GM12878 (cell line): ENCODE results near the gene MBOAT2. TPM values are rescaled to one million over a fixed set of nuclear protein-coding genes. Genes with fewer than 3 reads are reported as not detected.

Experiments used
- ATAC-seq: fragments of 200-7000 bp; cut with Tn5 transposase; 3 replicates; pipeline ENCODE4 v1.9.1; 2020; ENCODE audit warnings: mild to moderate bottlenecking, moderate library complexity
- BruUV-seq: library from RNA; stranded (reverse); fragments of 400-500 nt; replicated peaks from 2 replicates; lab custom pipeline; 2021; lab: Mats Ljungman, UMichigan
- CTCF ChIA-PET: fragments of 300-600 bp; sonication (Branson Sonifier 250); formaldehyde crosslinking; extraction: SDS; loops from one replicate; lab custom pipeline; 2021; ENCODE audit warnings: inconsistent platforms; lab: Yijun Ruan, JAX
- POLR2A ChIA-PET: fragments of 350-600 bp; formaldehyde crosslinking; extraction: SDS; loops from one replicate; lab custom pipeline; 2021; ENCODE audit warnings: inconsistent platforms; lab: Charles Lee
- RAD21 ChIA-PET: fragments of 300-600 bp; sonication (Branson Sonifier 250); formaldehyde crosslinking; loops from one replicate; lab custom pipeline; 2023; ENCODE audit warnings: antibody characterized with exemption; ENCODE audit not compliant: unreplicated experiment; lab: Charles Lee
- SMC1A ChIA-PET: fragments of 300-600 bp; sonication (Branson Sonifier 250); formaldehyde crosslinking; loops from one replicate; lab custom pipeline; 2023; ENCODE audit not compliant: unreplicated experiment, uncharacterized antibody; lab: Charles Lee
- DNase-seq: peaks from one replicate; pipeline ENCODE4 v3.0.0-alpha.2; 2011; ENCODE audit warnings: low read depth, low spot score
- FAIRE-seq: peaks from 3 replicates; lab custom pipeline; 2011; peaks lifted over from hg19 to GRCh38; lab: Jason Lieb, UNC
- H2AFZ ChIP-seq: 2 replicates; pipeline ENCODE4 v1.6.0; 2011; ENCODE audit warnings: low read depth, low read length, control low read depth; ENCODE audit not compliant: control insufficient read depth
- H3K27ac ChIP-seq: 2 replicates; pipeline ENCODE4 v1.5.1; 2011; ENCODE audit warnings: control low read depth; ENCODE audit not compliant: control insufficient read depth, insufficient read depth
- H3K27me3 ChIP-seq, 2 experiments: replicated peaks in 1 of 2; 2 replicates each; pipeline versions ENCODE4 v1.6.0 to v1.6.1; 2011; ENCODE audit warnings: low read length in 1 of 2; ENCODE audit not compliant: control insufficient read depth in 2 of 2, insufficient read depth in 2 of 2
- H3K36me3 ChIP-seq, 2 experiments: 2 replicates each; pipeline ENCODE4 v1.5.1; 2011; ENCODE audit warnings: low read length in 1 of 2; ENCODE audit not compliant: control insufficient read depth in 2 of 2, insufficient read depth in 2 of 2
- H3K4me1 ChIP-seq: 2 replicates; pipeline ENCODE4 v1.6.1; 2011; ENCODE audit warnings: mild to moderate bottlenecking, low read length, moderate library complexity, mixed read lengths; ENCODE audit not compliant: control insufficient read depth, insufficient read depth
- H3K4me2 ChIP-seq: 2 replicates; pipeline ENCODE4 v1.6.0; 2011; ENCODE audit warnings: control low read depth; ENCODE audit not compliant: control insufficient read depth, insufficient read depth
- H3K4me3 ChIP-seq: fragments of 200-600 bp; sonication (generic); 2 replicates; pipeline ENCODE4 v1.5.1; 2016
- H3K79me2 ChIP-seq: 2 replicates; pipeline ENCODE4 v1.6.0; 2011; ENCODE audit warnings: low read length; ENCODE audit not compliant: control insufficient read depth, insufficient read depth
- H3K9ac ChIP-seq: 2 replicates; pipeline ENCODE4 v1.8.0; 2011; ENCODE audit warnings: low read length, control low read depth, mixed read lengths; ENCODE audit not compliant: control insufficient read depth, insufficient read depth
- H3K9me3 ChIP-seq: replicated peaks from 3 replicates; pipeline ENCODE4 v1.5.1; 2011; ENCODE audit warnings: mild to moderate bottlenecking, low read length; ENCODE audit not compliant: control insufficient read depth, insufficient read depth
- H4K20me1 ChIP-seq: 2 replicates; pipeline ENCODE4 v1.6.0; 2011; ENCODE audit not compliant: control insufficient read depth, insufficient read depth
- EGR1 ChIP-seq, 2 experiments: IDR thresholded peaks; 1 replicate in 1 of 2; 2 replicates in 1 of 2; pipeline ENCODE4 v1.6.1; 2011 to 2012; ENCODE audit warnings: low read depth in 2 of 2, low read length in 2 of 2, borderline replicate concordance in 1 of 2, mild to moderate bottlenecking in 1 of 2, moderate library complexity in 1 of 2
- SUPT20H ChIP-seq: IDR thresholded peaks from 2 replicates; pipeline ENCODE4 v1.6.1; 2011; ENCODE audit warnings: low read depth, mild to moderate bottlenecking, low read length, moderate library complexity, borderline replicate concordance; ENCODE audit not compliant: control insufficient read depth
- ZBED1 ChIP-seq: IDR thresholded peaks from 2 replicates; pipeline ENCODE4 v1.6.1; 2016; ENCODE audit warnings: borderline replicate concordance
- WGBS: methylation state at CpG from one replicate; pipeline ENCODE4 v1.1.6; 2016; ENCODE audit warnings: low lambda C conversion rate; ENCODE audit not compliant: insufficient replicate concordance, insufficient coverage; ENCODE audit errors: missing lambda C conversion rate; 5-methylcytosine and 5-hydroxymethylcytosine counted together
- in situ Hi-C: fragments of 300-500 bp; cut with MboI; formaldehyde crosslinking; loops from 9 replicates; pipeline ENCODE4 v1.14.3; 2018; ENCODE audit warnings: mixed read lengths
- intact Hi-C: fragments of 100-400 bp; cut with micrococcal nuclease; formaldehyde crosslinking; loops from one replicate; pipeline ENCODE4 v1.14.2; 2022; ENCODE audit not compliant: unreplicated experiment
- polyA plus RNA-seq, 11 experiments: library from polyadenylated mRNA; depleted of rRNA in 4 of 11; unstranded in 6 of 11; stranded (reverse) in 5 of 11; fragments of >200 nt; fragmentation: Nextera tagmentation in 4 of 11; fragmentation: Illumina TruSeq in 1 of 11; extraction: Ambion mirVana in 4 of 11; extraction: Trizol in 1 of 11; gene quantifications; 1 replicate in 1 of 11; 2 replicates in 10 of 11; pipeline versions ENCODE4 v1.2.1 to v1.2.3, GENCODE V29; 2011 to 2016; ENCODE audit warnings: inconsistent platforms in 2 of 11, missing spikeins in 2 of 11, low read depth in 1 of 11
- total RNA-seq, 4 experiments: library from RNA; depleted of rRNA in 3 of 4; stranded (reverse); fragments of >200 nt in 3 of 4; fragmentation: Illumina TruSeq in 1 of 4; extraction: Trizol in 1 of 4; gene quantifications; 2 replicates each; pipeline versions ENCODE4 v1.2.1 to v1.2.3, GENCODE V29; 2013 to 2021
- TF ChIP-seq, protein P1 (sequence below): fragments of 450-650 bp; IDR thresholded peaks from 2 replicates; pipeline ENCODE4 v1.6.1; 2014; ENCODE audit warnings: mild to moderate bottlenecking

MBOAT2 gene
- total and polyA plus RNA-seq, 10 of the 15 experiments (the other 5 are each of a cell fraction or from before 2014, with no cell fraction given), result 0.08 to 40.6 (median 1.8) TPM

DNA sequence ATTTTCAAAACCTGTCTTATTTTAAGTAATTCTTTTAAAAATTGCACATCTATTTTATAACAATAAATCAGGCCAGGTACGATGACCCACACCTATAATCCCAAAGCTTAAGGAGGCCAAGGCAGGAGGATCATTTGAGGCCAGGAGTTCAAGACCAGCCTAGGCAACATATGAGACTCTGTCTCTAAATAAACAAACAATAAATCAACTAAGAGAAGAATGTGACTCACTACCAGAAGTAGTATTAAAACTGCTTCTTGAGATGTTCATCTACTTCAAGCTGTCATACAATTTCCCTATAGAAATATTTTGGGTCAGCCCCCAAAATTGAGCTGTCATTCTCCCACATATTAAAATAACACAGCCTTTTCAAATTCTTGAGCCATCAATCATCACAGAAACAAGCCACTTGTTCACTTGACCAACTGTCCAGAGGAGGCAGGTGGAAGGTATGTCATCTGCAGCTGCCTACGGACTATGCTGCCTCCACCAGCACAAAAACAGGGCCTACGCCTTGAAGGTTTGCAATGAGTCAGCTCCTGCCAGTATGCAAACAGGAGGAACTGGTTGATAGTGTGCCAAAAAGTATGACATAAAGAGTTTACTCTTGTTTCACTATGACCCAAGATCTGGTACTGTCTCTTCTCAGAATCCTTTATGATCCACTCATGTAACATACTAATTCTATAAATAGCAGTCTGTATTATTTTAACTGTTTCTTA is 199.7 kb downstream of the MBOAT2 start (continued):
- peak; percentile 92; the same call in 1 of the 2 replicates for TF ChIP-seq ZBED1

DNA sequence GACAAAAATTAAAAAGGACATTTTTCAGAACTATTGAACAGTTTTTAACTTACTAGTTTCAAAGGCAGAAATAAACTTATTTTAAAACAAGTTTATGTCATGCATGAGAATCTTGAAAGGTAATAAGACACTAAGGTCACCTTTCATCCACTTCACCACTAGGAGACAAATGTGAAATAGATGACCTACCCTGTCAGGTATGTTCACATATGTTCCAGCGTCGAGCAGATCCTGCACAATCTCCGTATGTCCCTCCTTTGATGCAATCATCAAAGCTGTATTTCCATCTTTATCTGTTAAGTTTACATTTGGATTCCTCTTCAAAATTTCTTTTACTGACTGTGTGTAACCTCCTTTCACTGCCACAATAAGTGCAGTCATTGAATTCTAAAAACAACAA is 200.7 kb downstream of the MBOAT2 start:
- Histone ChIP-seq H3K9ac (no peak overlapping the region), H3K27ac (no peak overlapping the region)
- TF ChIP-seq, protein P1, sequence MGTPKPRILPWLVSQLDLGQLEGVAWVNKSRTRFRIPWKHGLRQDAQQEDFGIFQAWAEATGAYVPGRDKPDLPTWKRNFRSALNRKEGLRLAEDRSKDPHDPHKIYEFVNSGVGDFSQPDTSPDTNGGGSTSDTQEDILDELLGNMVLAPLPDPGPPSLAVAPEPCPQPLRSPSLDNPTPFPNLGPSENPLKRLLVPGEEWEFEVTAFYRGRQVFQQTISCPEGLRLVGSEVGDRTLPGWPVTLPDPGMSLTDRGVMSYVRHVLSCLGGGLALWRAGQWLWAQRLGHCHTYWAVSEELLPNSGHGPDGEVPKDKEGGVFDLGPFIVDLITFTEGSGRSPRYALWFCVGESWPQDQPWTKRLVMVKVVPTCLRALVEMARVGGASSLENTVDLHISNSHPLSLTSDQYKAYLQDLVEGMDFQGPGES, result no peak
- no peak for TF ChIP-seq EGR1 (IDR thresholded peaks at IDR 0.05; ENCODE audit: borderline replicate concordance in 1 of 2, low read depth in 2 of 2, low read length in 2 of 2)
- TF ChIP-seq SUPT20H, result no peak
- TF ChIP-seq, all 136 proteins: peak for 0
- H3K36me3 ChIP-seq, result peaks cover 8 to 17% of the 10 kb centered on the region in 2 experiments; a peak in 3 of 4 replicates
- ChIA-PET RAD21 (interaction anchor here (1.3 to 1.8 kb wide), 2 partner anchors 9 to 13 kb away, joined by 4 to 6 read pairs; no protein-coding TSS in a partner anchor), SMC1A (interaction anchor here (0.8 to 1.8 kb wide), 7 partner anchors 10 to 1699 kb away, joined by 3 to 8 read pairs (median 3); no protein-coding TSS in a partner anchor), CTCF (interaction anchor here (0.9 to 2.6 kb wide), 4 partner anchors 9 to 311 kb away, joined by 3 to 10 read pairs (median 3); no protein-coding TSS in a partner anchor), POLR2A (interaction anchor here (1.2 kb wide), 1 partner anchor 18 kb away, joined by 4 read pairs; no protein-coding TSS in a partner anchor)
- DNase-seq, result no peak
- H3K9me3 ChIP-seq, result peaks cover 5% of the 10 kb centered on the region; the same call in 2 of the 3 replicates
- no peak overlapping the region for H3K4me3 ChIP-seq
- no peaks in the 10 kb centered on the region for H3K27me3 ChIP-seq
- FAIRE-seq, result no peak
- no peaks in the 10 kb centered on the region for H3K79me2 ChIP-seq
- no peak for ATAC-seq
- H3K4me1 ChIP-seq, result peaks cover 5% of the 10 kb centered on the region; the same call in 1 of the 2 replicates
- in situ Hi-C loops, result no loop called here
- intact Hi-C loops, result no loop called here
- H3K4me2 ChIP-seq, result no peak overlapping the region
- H4K20me1 ChIP-seq, result no peaks in the 10 kb centered on the region; the same call in 1 of the 2 replicates
- WGBS, result 99% methylated on average over 3 of the region's 3 CpGs
- no peak overlapping the region for H2AFZ ChIP-seq
- BruUV-seq, result no TSS peak

Other genes starting within 250 kb of the MBOAT2 start
- gene KIDINS220, start 166.1 kb downstream of the MBOAT2 start, total RNA-seq (2014; rRNA removed), result 23.3 and 23.5 TPM in 2 replicates
- 21.5 and 22.1 TPM in 2 replicates for gene KIDINS220, start 166.1 kb downstream of the MBOAT2 start, total RNA-seq (2014; rRNA removed; fragmentation: Illumina TruSeq; extraction: Trizol)
- 16.6 and 18.0 TPM in 2 replicates for gene KIDINS220, start 166.1 kb downstream of the MBOAT2 start, total RNA-seq (2021)
- gene KIDINS220, start 166.1 kb downstream of the MBOAT2 start, polyA plus RNA-seq (2011; rRNA removed), result 31.2 and 43.0 TPM in 2 replicates
- gene KIDINS220, start 166.1 kb downstream of the MBOAT2 start, polyA plus RNA-seq (2014; fragmentation: Illumina TruSeq; extraction: Trizol), result 17.1 and 19.7 TPM in 2 replicates
- gene KIDINS220, start 166.1 kb downstream of the MBOAT2 start, polyA plus RNA-seq (2014; fragmentation: Nextera tagmentation; extraction: Ambion mirVana), result 1 to 10 TPM; 6.0 to 8.0 TPM
- gene KIDINS220, start 166.1 kb downstream of the MBOAT2 start, polyA plus RNA-seq (2014; rRNA removed), result 11.9 and 15.4 TPM in 2 replicates
- gene KIDINS220, start 166.1 kb downstream of the MBOAT2 start, polyA plus RNA-seq (2016; fragmentation: Nextera tagmentation; extraction: Ambion mirVana), result 10 to 100 TPM; 10.9 to 15.4 TPM
- 0.06 and 0.16 TPM in 2 replicates for gene ASAP2, start 203.1 kb upstream of the MBOAT2 start, total RNA-seq (2014; rRNA removed)
- 0.05 and 0.09 TPM in 2 replicates for gene ASAP2, start 203.1 kb upstream of the MBOAT2 start, total RNA-seq (2014; rRNA removed; fragmentation: Illumina TruSeq; extraction: Trizol)
- 0.10 and 0.13 TPM in 2 replicates for gene ASAP2, start 203.1 kb upstream of the MBOAT2 start, total RNA-seq (2021)
- gene ASAP2, start 203.1 kb upstream of the MBOAT2 start, polyA plus RNA-seq (2011; rRNA removed), result 0.27 and 0.53 TPM in 2 replicates
- 0.06 and 0.08 TPM in 2 replicates for gene ASAP2, start 203.1 kb upstream of the MBOAT2 start, polyA plus RNA-seq (2014; fragmentation: Illumina TruSeq; extraction: Trizol)
- under 1 TPM in 1 of 2 experiments, not detected in 1; 0.05 TPM for gene ASAP2, start 203.1 kb upstream of the MBOAT2 start, polyA plus RNA-seq (2014; fragmentation: Nextera tagmentation; extraction: Ambion mirVana)
- gene ASAP2, start 203.1 kb upstream of the MBOAT2 start, polyA plus RNA-seq (2014; rRNA removed), result not detected in 2 replicates
- gene ASAP2, start 203.1 kb upstream of the MBOAT2 start, polyA plus RNA-seq (2016; fragmentation: Nextera tagmentation; extraction: Ambion mirVana), result not detected